Activated B cell treated with CpG ODN at 0.5 μM for 24 hours (primary cell): ENCODE results near the gene P2RY13. TPM values are rescaled to one million over a fixed set of nuclear protein-coding genes. Genes with fewer than 3 reads are reported as not detected.

Source experiments
- ATAC-seq: fragments of 200-7000 bp; cut with Tn5 transposase; one replicate; pipeline ENCODE4 v1.10.0; 2021; ENCODE audit warnings: low read depth, mild to moderate bottlenecking, moderate library complexity
- CTCF ChIA-PET: fragments of 350-600 bp; sonication (Branson Sonifier 250); formaldehyde crosslinking; loops from one replicate; lab custom pipeline; 2021; ENCODE audit warnings: antibody characterized with exemption; lab: Charles Lee
- POLR2A ChIA-PET: fragments of 350-600 bp; sonication (Branson Sonifier 250); formaldehyde crosslinking; loops from one replicate; lab custom pipeline; 2021; ENCODE audit warnings: antibody characterized with exemption; lab: Charles Lee
- DNase-seq: peaks from one replicate; pipeline ENCODE4 v3.0.0; 2022
- H3K27ac Mint-ChIP-seq: one replicate; pipeline ENCODE4 v1.8.0; 2020; ENCODE audit warnings: mixed read lengths
- H3K27me3 Mint-ChIP-seq: one replicate; pipeline ENCODE4 v1.8.0; 2021; ENCODE audit warnings: mixed read lengths
- H3K36me3 Mint-ChIP-seq: one replicate; pipeline ENCODE4 v1.8.0; 2021; ENCODE audit warnings: low read depth, mixed read lengths
- H3K4me1 Mint-ChIP-seq: one replicate; pipeline ENCODE4 v1.8.0; 2021; ENCODE audit warnings: mixed read lengths
- H3K4me3 Mint-ChIP-seq: one replicate; pipeline ENCODE4 v1.8.0; 2020; ENCODE audit warnings: mild to moderate bottlenecking, mixed read lengths
- H3K9me3 Mint-ChIP-seq: one replicate; pipeline ENCODE4 v1.8.0; 2020; ENCODE audit warnings: mixed read lengths
- intact Hi-C: fragments of 100-400 bp; cut with micrococcal nuclease; formaldehyde crosslinking; loops from one replicate; pipeline ENCODE4 v1.15.1; 2024
- total RNA-seq: library from RNA; stranded (reverse); gene quantifications from 2 replicates; pipeline ENCODE4 v1.2.3, GENCODE V29; 2022
- TF ChIP-seq, protein P1 (sequence below): fragments of 200-600 bp; IDR thresholded peaks from one replicate; pipeline ENCODE4 v1.8.0; 2022; ENCODE audit warnings: antibody characterized with exemption, mild to moderate bottlenecking

The P2RY13 gene
- total RNA-seq, 1 donor from 2014 or later = 0.33 TPM

DNA sequence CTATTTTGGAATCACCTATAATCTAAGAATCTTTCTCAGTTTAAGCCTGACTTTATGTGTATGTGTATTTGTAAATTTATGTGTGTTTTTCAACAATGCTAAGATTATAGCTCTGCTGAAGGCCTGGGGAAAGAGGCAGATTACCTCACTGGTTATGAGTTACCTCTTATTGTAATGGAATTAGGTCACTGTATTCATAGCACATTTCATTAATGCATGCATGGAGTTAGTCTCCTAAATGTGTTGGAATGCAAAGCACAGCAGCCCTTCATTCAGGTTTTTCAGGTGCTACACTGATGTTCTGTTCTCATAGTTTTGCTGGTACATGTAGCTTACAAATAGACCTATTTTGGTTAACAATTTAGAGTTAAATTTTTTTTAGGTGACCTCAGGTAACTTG is 22.2 kb downstream of the P2RY13 start:
- Mint-ChIP-seq H3K36me3 (no peaks in the 10 kb centered on the region), H3K27me3 (peaks cover 3% of the 10 kb centered on the region), H3K4me3 (no peak overlapping the region), H3K27ac (no peak overlapping the region), H3K9me3 (no peaks in the 10 kb centered on the region), H3K4me1 (no peaks in the 10 kb centered on the region)
- ChIA-PET CTCF (interaction anchor here (1.0 to 1.5 kb wide), 2 partner anchors 14 to 21 kb away, joined by 4 to 5 read pairs; no protein-coding TSS in a partner anchor), POLR2A (no interaction called here)
- ATAC-seq = no peak
- no peak for DNase-seq
- TF ChIP-seq, protein P1, sequence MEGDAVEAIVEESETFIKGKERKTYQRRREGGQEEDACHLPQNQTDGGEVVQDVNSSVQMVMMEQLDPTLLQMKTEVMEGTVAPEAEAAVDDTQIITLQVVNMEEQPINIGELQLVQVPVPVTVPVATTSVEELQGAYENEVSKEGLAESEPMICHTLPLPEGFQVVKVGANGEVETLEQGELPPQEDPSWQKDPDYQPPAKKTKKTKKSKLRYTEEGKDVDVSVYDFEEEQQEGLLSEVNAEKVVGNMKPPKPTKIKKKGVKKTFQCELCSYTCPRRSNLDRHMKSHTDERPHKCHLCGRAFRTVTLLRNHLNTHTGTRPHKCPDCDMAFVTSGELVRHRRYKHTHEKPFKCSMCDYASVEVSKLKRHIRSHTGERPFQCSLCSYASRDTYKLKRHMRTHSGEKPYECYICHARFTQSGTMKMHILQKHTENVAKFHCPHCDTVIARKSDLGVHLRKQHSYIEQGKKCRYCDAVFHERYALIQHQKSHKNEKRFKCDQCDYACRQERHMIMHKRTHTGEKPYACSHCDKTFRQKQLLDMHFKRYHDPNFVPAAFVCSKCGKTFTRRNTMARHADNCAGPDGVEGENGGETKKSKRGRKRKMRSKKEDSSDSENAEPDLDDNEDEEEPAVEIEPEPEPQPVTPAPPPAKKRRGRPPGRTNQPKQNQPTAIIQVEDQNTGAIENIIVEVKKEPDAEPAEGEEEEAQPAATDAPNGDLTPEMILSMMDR = no peak
- intact Hi-C loops = no loop called here

DNA sequence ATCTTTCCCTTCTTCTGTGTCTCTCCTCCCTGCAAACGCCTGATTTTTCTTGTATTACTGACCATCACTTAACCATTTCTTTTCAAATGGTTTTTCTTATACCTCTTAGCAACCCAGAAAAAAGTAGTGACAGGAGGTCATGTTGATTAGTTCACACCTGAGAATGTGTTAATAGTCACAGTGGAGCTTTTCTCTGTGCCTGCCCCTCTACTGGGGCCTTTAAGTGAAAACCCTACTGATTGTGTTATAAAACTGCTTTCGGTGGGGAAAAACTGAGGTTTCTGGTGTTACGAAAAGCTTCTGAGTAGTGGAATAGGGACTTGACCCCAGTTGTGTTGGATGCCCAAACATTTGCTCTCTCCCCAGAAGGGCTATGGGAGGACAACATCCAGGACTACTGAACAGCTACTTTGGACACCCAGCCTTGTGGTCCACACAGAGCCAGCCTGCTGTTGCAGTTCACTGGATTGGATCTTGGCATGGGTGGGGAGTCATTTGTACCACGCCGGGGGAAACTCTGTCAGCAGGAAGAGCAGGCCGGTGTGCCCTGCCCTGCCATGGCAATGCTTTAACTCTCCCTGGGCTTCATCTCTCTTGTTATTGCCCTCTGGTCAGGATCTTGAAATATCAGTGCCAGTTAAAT is 23.1 kb downstream of the P2RY13 start:
- TF ChIP-seq, protein P1 = no peak
- DNase-seq (no peak), ATAC-seq (no peak)
- peaks cover 3% of the 10 kb centered on the region for H3K27me3 Mint-ChIP-seq
- no peak overlapping the region for H3K27ac Mint-ChIP-seq
- no peaks in the 10 kb centered on the region for H3K9me3 Mint-ChIP-seq
- POLR2A ChIA-PET = no interaction called here
- no peaks in the 10 kb centered on the region for H3K36me3 Mint-ChIP-seq
- H3K4me3 Mint-ChIP-seq = no peak overlapping the region
- intact Hi-C loops = no loop called here
- CTCF ChIA-PET = interaction anchor here (1.5 kb wide), 1 partner anchor 22 kb away, joined by 5 read pairs; no protein-coding TSS in a partner anchor
- no peaks in the 10 kb centered on the region for H3K4me1 Mint-ChIP-seq

DNA sequence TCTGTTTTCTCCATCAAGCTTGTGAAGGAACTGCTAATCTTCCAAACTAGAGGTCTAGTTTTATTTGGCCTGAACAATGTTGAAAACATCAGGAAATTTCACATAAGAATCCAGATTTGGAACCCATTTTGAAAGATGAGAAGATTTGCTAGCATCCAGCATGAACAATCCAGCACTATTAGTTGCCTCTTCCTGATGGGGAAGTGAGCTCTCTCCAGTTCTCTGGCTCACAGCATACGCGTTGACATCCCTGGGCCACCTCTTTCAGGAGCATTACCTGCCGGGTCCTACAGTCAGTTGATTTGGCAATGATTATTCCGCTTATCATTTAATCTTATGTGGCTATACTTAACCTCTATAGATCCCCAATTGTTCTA is 23.6 kb downstream of the P2RY13 start:
- TF ChIP-seq, protein P1 = no peak
- Mint-ChIP-seq H3K4me3 (no peak overlapping the region), H3K36me3 (no peaks in the 10 kb centered on the region), H3K9me3 (no peaks in the 10 kb centered on the region), H3K4me1 (no peaks in the 10 kb centered on the region), H3K27ac (no peak overlapping the region), H3K27me3 (peaks cover 5% of the 10 kb centered on the region)
- no peak for DNase-seq
- ATAC-seq = no peak
- intact Hi-C loops = no loop called here
- POLR2A ChIA-PET = no interaction called here
- CTCF ChIA-PET = interaction anchor here (0.6 kb wide), 1 partner anchor 138 kb away, joined by 3 read pairs; no protein-coding TSS in a partner anchor

DNA sequence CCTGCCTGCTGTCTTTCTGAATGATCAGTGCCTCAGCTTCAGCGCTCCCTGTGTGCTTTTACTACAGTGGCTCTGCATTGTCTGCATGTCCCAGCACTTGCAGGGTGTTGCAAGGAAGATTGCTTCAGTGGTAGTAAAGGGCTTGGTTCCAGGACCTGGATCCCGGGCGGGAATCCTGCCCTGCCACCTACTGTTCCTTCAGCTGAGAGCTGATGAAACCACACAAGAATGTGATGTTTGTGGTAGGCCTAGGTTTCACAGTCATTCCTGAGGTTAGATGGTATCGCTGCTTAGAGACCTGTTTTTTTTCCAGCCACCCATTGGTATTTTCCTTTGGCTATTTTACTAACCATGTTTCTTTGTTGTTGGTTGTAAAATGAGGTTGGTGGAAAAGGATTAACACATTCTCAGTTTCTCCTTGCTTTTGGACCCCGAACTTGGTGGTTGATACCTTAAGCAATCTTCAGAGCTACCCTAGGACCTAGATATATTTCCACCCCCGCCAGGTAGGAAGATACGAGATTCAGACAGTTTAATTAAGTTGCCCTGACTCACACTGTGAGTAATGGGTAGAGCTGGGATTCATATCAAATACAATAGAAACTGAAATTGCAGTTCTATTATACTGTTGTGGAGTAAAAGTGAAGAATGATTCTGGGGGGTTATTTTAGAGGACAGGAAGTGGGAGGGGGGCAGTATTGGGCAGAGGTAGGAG is 24.1 kb downstream of the P2RY13 start:
- TF ChIP-seq, protein P1 = no peak
- no peak for DNase-seq
- no peaks in the 10 kb centered on the region for H3K9me3 Mint-ChIP-seq
- no peak overlapping the region for H3K27ac Mint-ChIP-seq
- H3K4me1 Mint-ChIP-seq = no peaks in the 10 kb centered on the region
- no peak for ATAC-seq
- H3K27me3 Mint-ChIP-seq = peaks cover 6% of the 10 kb centered on the region
- H3K36me3 Mint-ChIP-seq = no peaks in the 10 kb centered on the region
- intact Hi-C loops = no loop called here
- ChIA-PET POLR2A (interaction anchor here (0.6 kb wide), 1 partner anchor 13 kb away, joined by 4 read pairs; no protein-coding TSS in a partner anchor), CTCF (interaction anchor here (0.6 to 1.4 kb wide), 2 partner anchors 23 to 137 kb away, joined by 3 to 4 read pairs; no protein-coding TSS in a partner anchor)
- no peak overlapping the region for H3K4me3 Mint-ChIP-seq

DNA sequence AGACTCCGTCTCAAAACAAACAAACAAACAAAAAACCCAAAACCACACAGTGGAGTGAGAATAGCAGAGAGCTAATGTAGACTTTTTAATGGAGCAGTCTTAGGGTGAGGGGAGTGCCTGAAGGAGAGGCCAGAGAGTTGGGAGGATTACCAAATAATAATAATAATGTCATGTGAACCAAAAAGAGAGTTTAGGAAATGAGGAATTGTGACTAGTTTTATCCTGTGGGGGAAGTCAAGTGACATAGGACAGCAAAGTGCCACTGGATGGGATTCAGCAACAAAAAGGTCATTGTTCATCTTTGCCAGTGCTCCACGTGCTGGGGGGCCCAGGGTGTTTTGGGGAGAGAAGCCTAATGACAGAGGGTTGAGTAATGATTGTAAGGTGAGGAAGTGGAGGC is 25.6 kb downstream of the P2RY13 start:
- CTCF ChIA-PET = interaction anchor here (0.7 to 1.4 kb wide), 2 partner anchors 24 to 32 kb away, joined by 3 to 4 read pairs; no protein-coding TSS in a partner anchor
- POLR2A ChIA-PET = no interaction called here
- ATAC-seq (no peak), DNase-seq (no peak)
- H3K4me3 Mint-ChIP-seq = no peak overlapping the region
- H3K27ac Mint-ChIP-seq = no peak overlapping the region
- no peaks in the 10 kb centered on the region for H3K36me3 Mint-ChIP-seq
- intact Hi-C loops = no loop called here
- TF ChIP-seq, protein P1 = no peak
- peaks cover 6% of the 10 kb centered on the region for H3K27me3 Mint-ChIP-seq
- no peaks in the 10 kb centered on the region for H3K4me1 Mint-ChIP-seq
- no peaks in the 10 kb centered on the region for H3K9me3 Mint-ChIP-seq
